A673 (cell line): Measurements from ENCODE around the gene MIS18BP1.

Experiments
- CTCF ChIP-seq: fragments of 300-800, 200-600 bp; sonication (generic); conservative IDR thresholded peaks from 2 replicates; pipeline ENCODE4 v1.5.1; 2017; ENCODE audit warnings: low read depth, mild to moderate bottlenecking, antibody characterized with exemption, low read length, moderate library complexity, mixed read lengths
- EZH2 ChIP-seq: fragments of 200-600 bp; sonication (generic); IDR thresholded peaks from 2 replicates; pipeline ENCODE4 v1.6.1; 2017; ENCODE audit warnings: borderline replicate concordance, low read depth, mild to moderate bottlenecking, mixed read lengths, antibody characterized with exemption, low read length; ENCODE audit not compliant: poor library complexity, severe bottlenecking

- TF ChIP-seq CTCF (no peak), EZH2 (no peak)
These were observed 25.4 kb downstream of the MIS18BP1 start for GRCh38 chr14:45227566-45227965.
